HepG2 (cell line): ENCODE data around the gene MED23. TPM values are rescaled to one million over a fixed set of nuclear protein-coding genes. Genes with fewer than 3 reads are reported as not detected.

Experiments used
- ATM ChIP-seq: fragments of 450-650 bp; IDR thresholded peaks from 2 replicates; pipeline ENCODE4 v1.7.1; 2017; ENCODE audit warnings: mild to moderate bottlenecking, borderline replicate concordance
- BCL3 ChIP-seq: sonication (generic); formaldehyde crosslinking; IDR thresholded peaks from 2 replicates; pipeline ENCODE4 v1.5.1; 2020; ENCODE audit warnings: mild to moderate bottlenecking, missing genetic modification reagents, moderate library complexity
- CEBPG ChIP-seq: IDR thresholded peaks from 2 replicates; pipeline ENCODE4 v1.6.1; 2016
- CSRNP1 ChIP-seq: sonication (generic); formaldehyde crosslinking; IDR thresholded peaks from 2 replicates; pipeline ENCODE4 v1.8.1; 2023; ENCODE audit warnings: mild to moderate bottlenecking, missing genetic modification reagents
- FOXA3 ChIP-seq: IDR thresholded peaks from 2 replicates; pipeline ENCODE4 v1.6.1; 2016; ENCODE audit warnings: missing genetic modification reagents, missing compliant biosample characterization
- HNRNPH1 ChIP-seq: fragments of 200-400 bp; formaldehyde crosslinking; optimal IDR thresholded peaks from 2 replicates; pipeline ENCODE3; 2017; ENCODE audit warnings: mild to moderate bottlenecking, low read depth, low read length
- ISL2 ChIP-seq: sonication (generic); formaldehyde crosslinking; IDR thresholded peaks from 2 replicates; pipeline ENCODE4 v1.5.0; 2020; ENCODE audit warnings: missing genetic modification reagents
- NCOA5 ChIP-seq: sonication (generic); formaldehyde crosslinking; IDR thresholded peaks from 2 replicates; pipeline ENCODE4 v1.4.0; 2020; ENCODE audit warnings: missing genetic modification reagents
- SALL2 ChIP-seq: sonication (generic); formaldehyde crosslinking; IDR thresholded peaks from 2 replicates; pipeline ENCODE4 v1.8.1; 2023; ENCODE audit warnings: mild to moderate bottlenecking, missing genetic modification reagents, inconsistent platforms
- TFDP2 ChIP-seq: sonication (generic); formaldehyde crosslinking; IDR thresholded peaks from 2 replicates; pipeline ENCODE4 v1.4.0; 2020; ENCODE audit warnings: missing genetic modification reagents
- TRAFD1 ChIP-seq: sonication (generic); formaldehyde crosslinking; IDR thresholded peaks from 2 replicates; pipeline ENCODE4 v1.5.1; 2020; ENCODE audit warnings: missing genetic modification reagents, mild to moderate bottlenecking, borderline replicate concordance
- ZBTB37 ChIP-seq: sonication (generic); formaldehyde crosslinking; IDR thresholded peaks from 2 replicates; pipeline ENCODE4 v1.4.0; 2020; ENCODE audit warnings: mild to moderate bottlenecking, missing genetic modification reagents
- ZBTB7B ChIP-seq: sonication (generic); formaldehyde crosslinking; IDR thresholded peaks from 2 replicates; pipeline ENCODE4 v1.4.0; 2020; ENCODE audit warnings: missing genetic modification reagents
- ZFP91 ChIP-seq: sonication (generic); formaldehyde crosslinking; IDR thresholded peaks from 2 replicates; pipeline ENCODE4 v1.9.0; 2022; ENCODE audit warnings: missing genetic modification reagents, mild to moderate bottlenecking, borderline replicate concordance
- ZNF10 ChIP-seq: sonication (generic); formaldehyde crosslinking; IDR thresholded peaks from 2 replicates; pipeline ENCODE4 v1.4.0; 2020; ENCODE audit warnings: mild to moderate bottlenecking, low read depth, missing genetic modification reagents, borderline replicate concordance
- ZNF460 ChIP-seq: sonication (generic); formaldehyde crosslinking; IDR thresholded peaks from 2 replicates; pipeline ENCODE4 v1.5.1; 2020; ENCODE audit warnings: missing genetic modification reagents, mild to moderate bottlenecking, borderline replicate concordance
- ZNF484 ChIP-seq: sonication (generic); formaldehyde crosslinking; IDR thresholded peaks from 2 replicates; pipeline ENCODE4 v1.5.1; 2020; ENCODE audit warnings: mild to moderate bottlenecking, low read depth, missing genetic modification reagents, borderline replicate concordance
- ZNF605 ChIP-seq: sonication (generic); formaldehyde crosslinking; IDR thresholded peaks from 2 replicates; pipeline ENCODE4 v1.8.0; 2022; ENCODE audit warnings: mild to moderate bottlenecking, missing genetic modification reagents
- polyA plus RNA-seq, 8 experiments: library from polyadenylated mRNA; depleted of rRNA in 3 of 8; stranded (reverse) in 7 of 8; unstranded in 1 of 8; fragments of >200 nt; fragmentation: Illumina TruSeq in 4 of 8; extraction: Trizol in 4 of 8; gene quantifications; 2 replicates each; pipeline versions ENCODE4 v1.2.1 to v1.2.3, GENCODE V29; 2011 to 2016; ENCODE audit warnings: low read depth in 4 of 8, missing spikeins in 1 of 8, mixed read lengths in 1 of 8; ENCODE audit not compliant: insufficient read depth in 1 of 8
- total RNA-seq, 5 experiments: library from RNA; depleted of rRNA; stranded (reverse); fragments of >200 nt; fragmentation: Illumina TruSeq; extraction: Trizol; gene quantifications; 2 replicates each; pipeline ENCODE4 v1.2.3, GENCODE V29; 2016; ENCODE audit warnings: low read depth in 1 of 5

Gene MED23
- total and polyA plus RNA-seq, 2 of the 13 experiments (the other 11 are each of a cell fraction or from before 2014, with no cell fraction given), result 34.9 to 50.5 TPM

GRCh38 chr6:131635384-131636340 is 7.6 kb upstream of the MED23 start (continued):
- TF ChIP-seq ZFP91 (peak; percentile 47; the same call in 1 of the 2 replicates), ATM (no peak), ZNF605 (peak; percentile 95), CSRNP1 (CRISPR knock-in tag) (peak; percentile 82; the same call in 1 of the 2 replicates), TRAFD1 (no peak), TFDP2 (CRISPR knock-in tag) (no peak), ZNF10 (CRISPR knock-in tag) (no peak), ISL2 (CRISPR knock-in tag) (peak; percentile 43; the same call in 1 of the 2 replicates), ZBTB37 (CRISPR knock-in tag) (0 out of 2 replicates have a peak, but pooled peaks have one; percentile 29), BCL3 (peak; percentile 59; the same call in 1 of the 2 replicates), SALL2 (CRISPR knock-in tag) (no peak), ZNF484 (no peak), ZNF460 (CRISPR knock-in tag) (no peak), NCOA5 (no peak), ZBTB7B (CRISPR knock-in tag) (peak; percentile 66), FOXA3 (CRISPR knock-in tag) (peak; percentile 23; the same call in 1 of the 2 replicates), HNRNPH1 (no peak), CEBPG (CRISPR knock-in tag) (0 out of 2 replicates have a peak, but pooled peaks have one; percentile 22)
